Hepatocyte (in vitro differentiated cells): ENCODE results near the gene VASN. TPM values are rescaled to one million over a fixed set of nuclear protein-coding genes. Genes with fewer than 3 reads are reported as not detected.

Source experiments
- DNase-seq: peaks from one replicate; pipeline ENCODE4 v3.0.0-alpha.2; 2016; ENCODE audit warnings: low spot score
- H2AFZ ChIP-seq: fragments of 200-600 bp; sonication (generic); 2 replicates; pipeline ENCODE4 v1.6.0; 2016; ENCODE audit warnings: antibody characterized with exemption, mild to moderate bottlenecking
- H3K27ac ChIP-seq: fragments of 200-600 bp; sonication (generic); 2 replicates; pipeline ENCODE4 v1.5.1; 2016; ENCODE audit warnings: mild to moderate bottlenecking
- H3K27me3 ChIP-seq: fragments of 200-600 bp; sonication (generic); 2 replicates; pipeline ENCODE4 v1.6.1; 2016
- H3K36me3 ChIP-seq: fragments of 200-600 bp; sonication (generic); replicated peaks from 2 replicates; pipeline ENCODE4 v1.5.1; 2016; ENCODE audit warnings: low read depth; ENCODE audit not compliant: insufficient read depth
- H3K4me1 ChIP-seq: fragments of 200-600 bp; sonication (generic); 2 replicates; pipeline ENCODE4 v1.5.1; 2016; ENCODE audit warnings: mild to moderate bottlenecking, moderate library complexity; ENCODE audit not compliant: insufficient read depth
- H3K4me2 ChIP-seq: fragments of 200-600 bp; sonication (generic); 2 replicates; pipeline ENCODE4 v1.6.0; 2016
- H3K4me3 ChIP-seq: fragments of 200-600 bp; sonication (generic); 2 replicates; pipeline ENCODE4 v1.5.1; 2016; ENCODE audit warnings: mild to moderate bottlenecking
- H3K79me2 ChIP-seq: fragments of 200-600 bp; sonication (generic); 2 replicates; pipeline ENCODE4 v1.6.0; 2017; ENCODE audit warnings: mild to moderate bottlenecking
- H3K9me2 ChIP-seq: fragments of 200-600 bp; sonication (generic); replicated peaks from 2 replicates; pipeline ENCODE4 v1.6.0; 2017; ENCODE audit warnings: mild to moderate bottlenecking; ENCODE audit not compliant: insufficient read depth
- H3K9me3 ChIP-seq: fragments of 200-600 bp; sonication (generic); 2 replicates; pipeline ENCODE4 v1.5.1; 2016; ENCODE audit warnings: low read depth, mild to moderate bottlenecking
- H4K20me1 ChIP-seq: fragments of 200-600 bp; sonication (generic); 2 replicates; pipeline ENCODE4 v1.6.0; 2016; ENCODE audit warnings: mild to moderate bottlenecking; ENCODE audit not compliant: insufficient read depth, poor library complexity, severe bottlenecking
- CTCF ChIP-seq: fragments of 200-600 bp; sonication (generic); IDR thresholded peaks from 2 replicates; pipeline ENCODE4 v1.5.1; 2016; ENCODE audit warnings: antibody characterized with exemption, mild to moderate bottlenecking; ENCODE audit not compliant: poor library complexity
- EZH2 ChIP-seq: fragments of 200-600 bp; sonication (generic); IDR thresholded peaks from 2 replicates; pipeline ENCODE4 v1.6.1; 2016; ENCODE audit warnings: antibody characterized with exemption, mild to moderate bottlenecking, borderline replicate concordance
- EZH2phosphoT487 ChIP-seq: fragments of 200-600 bp; sonication (generic); IDR thresholded peaks from one replicate; pipeline ENCODE4 v1.6.1; 2018; ENCODE audit warnings: antibody characterized with exemption, mild to moderate bottlenecking, low read depth, moderate library complexity; ENCODE audit not compliant: unreplicated experiment, severe bottlenecking
- WGBS: methylation state at CpG from one replicate; pipeline ENCODE4 v1.1.6; 2016; ENCODE audit warnings: low lambda C conversion rate; ENCODE audit errors: missing lambda C conversion rate; 5-methylcytosine and 5-hydroxymethylcytosine counted together
- polyA plus RNA-seq: library from polyadenylated mRNA; unstranded; fragments of >200 nt; fragmentation: Nextera tagmentation; extraction: Ambion mirVana; gene quantifications from 2 replicates; pipeline ENCODE4 v1.2.1, GENCODE V29; 2016
- total RNA-seq: library from RNA; depleted of rRNA; stranded (reverse); fragments of >200 nt; gene quantifications from 2 replicates; pipeline ENCODE4 v1.2.3, GENCODE V29; 2014

The VASN gene
- total and polyA plus RNA-seq, 2 experiments from 2014 or later, result 12.1 to 64.2 TPM

GRCh38 chr16:4330277-4330874 lies 41.3 kb upstream of the VASN start:
- Histone ChIP-seq H3K4me3 (no peak overlapping the region), H3K9me3 (no peaks in the 10 kb centered on the region), H3K27ac (no peak overlapping the region), H3K4me2 (no peak overlapping the region), H3K9me2 (no peaks in the 10 kb centered on the region), H3K4me1 (peaks cover 25% of the 10 kb centered on the region), H3K36me3 (no peaks in the 10 kb centered on the region), H3K79me2 (peaks cover 82% of the 10 kb centered on the region), H3K27me3 (no peaks in the 10 kb centered on the region), H4K20me1 (peaks cover 47% of the 10 kb centered on the region), H2AFZ (no peak overlapping the region)
- TF ChIP-seq CTCF, result peak; percentile 86
- no peak for TF ChIP-seq EZH2phosphoT487
- 70% methylated on average over 14 of the region's 14 CpGs for WGBS
- DNase-seq, result peak; percentile 87

GRCh38 chr16:4332083-4332482 lies 39.6 kb upstream of the VASN start:
- peaks cover 20% of the 10 kb centered on the region for H3K4me1 ChIP-seq
- peaks cover 65% of the 10 kb centered on the region for H3K79me2 ChIP-seq
- no peak overlapping the region for H3K27ac ChIP-seq

GRCh38 chr16:4332623-4333307 lies 38.9 kb upstream of the VASN start:
- Histone ChIP-seq H3K4me2 (no peak overlapping the region), H3K79me2 (peaks cover 58% of the 10 kb centered on the region), H3K9me3 (no peaks in the 10 kb centered on the region), H4K20me1 (peaks cover 39% of the 10 kb centered on the region), H3K4me3 (no peak overlapping the region), H2AFZ (no peak overlapping the region), H3K27ac (no peak overlapping the region), H3K27me3 (no peaks in the 10 kb centered on the region), H3K4me1 (peaks cover 14% of the 10 kb centered on the region), H3K36me3 (no peaks in the 10 kb centered on the region), H3K9me2 (no peaks in the 10 kb centered on the region)
- 91% methylated on average over 19 of the region's 19 CpGs for WGBS
- no peak for DNase-seq
- no peak for TF ChIP-seq EZH2phosphoT487
- TF ChIP-seq CTCF, result no peak
- no peak for TF ChIP-seq EZH2

More at GRCh38 chr16:4332083-4332482, 39.6 kb upstream of the VASN start:
- Histone ChIP-seq H3K27me3 (no peaks in the 10 kb centered on the region), H3K36me3 (no peaks in the 10 kb centered on the region), H3K9me2 (no peaks in the 10 kb centered on the region), H3K4me2 (no peak overlapping the region), H3K4me3 (no peak overlapping the region), H3K9me3 (no peaks in the 10 kb centered on the region), H4K20me1 (peaks cover 42% of the 10 kb centered on the region), H2AFZ (no peak overlapping the region)
- DNase-seq, result no peak
- WGBS, result 93% methylated on average over 14 of the region's 14 CpGs
- TF ChIP-seq CTCF (no peak), EZH2phosphoT487 (no peak), EZH2 (no peak)
